ENCODE results near the gene WBP1.

- TF ChIP-seq POLR2A (IDR thresholded peaks at IDR 0.05; ENCODE audit: low read depth, low read length) (no peak), POLR2AphosphoS5 (IDR thresholded peaks at IDR 0.05; ENCODE audit: low read depth, low read length) (no peak), TAF1 (IDR thresholded peaks at IDR 0.05; ENCODE audit: borderline replicate concordance, low read depth, low read length) (no peak)
These were observed 31.7 kb downstream of the WBP1 start for GRCh38 chr2:74489906-74490305.

Data from GM12892 (cell line).